ENCODE data around the gene PPP1R1B. TPM values are rescaled to one million over a fixed set of nuclear protein-coding genes. Genes with fewer than 3 reads are reported as not detected.

The PPP1R1B gene
- total RNA-seq, 1 donor from 2014 or later, result 0.55 TPM

GRCh38 chr17:39662551-39663339 lies 36.0 kb downstream of the PPP1R1B start:
- intact Hi-C loops (cut with micrococcal nuclease), result no loop called here
- DNase-seq (peak; percentile 58), ATAC-seq (no peak)

- intact Hi-C loops (cut with micrococcal nuclease), result no loop called here
- ATAC-seq (no peak), DNase-seq (no peak)
These were observed 36.6 kb downstream of the PPP1R1B start for GRCh38 chr17:39663340-39663687.

GRCh38 chr17:39663688-39664580 lies 37.2 kb downstream of the PPP1R1B start:
- ATAC-seq, result peak; percentile 9
- DNase-seq, result peak; percentile 76
- intact Hi-C loops (cut with micrococcal nuclease), result no loop called here

GRCh38 chr17:39664581-39665561 lies 38.1 kb downstream of the PPP1R1B start, which contains the start of gene TCAP:
Gene TCAP, plus strand, starts transcription at chr17:39665349. Its CDS starts 11 bp downstream, at chr17:39665360.
- peak; percentile 82 for DNase-seq
- intact Hi-C loops (cut with micrococcal nuclease), result no loop called here
- peak; percentile 58 for ATAC-seq

GRCh38 chr17:39665642-39666224 lies 39.0 kb downstream of the PPP1R1B start:
- DNase-seq (peak; percentile 62), ATAC-seq (peak; percentile 1)
- intact Hi-C loops (cut with micrococcal nuclease), result no loop called here

GRCh38 chr17:39666231-39666600 lies 39.5 kb downstream of the PPP1R1B start:
- no peak for ATAC-seq
- no peak for DNase-seq
- intact Hi-C loops (cut with micrococcal nuclease), result no loop called here

- intact Hi-C loops (cut with micrococcal nuclease), result no loop called here
- DNase-seq, result peak; percentile 88
- ATAC-seq, result peak; percentile 48
These were observed 40.0 kb downstream of the PPP1R1B start for GRCh38 chr17:39666601-39667261.

- DNase-seq, result peak; percentile 79
- peak; percentile 14 for ATAC-seq
- intact Hi-C loops (cut with micrococcal nuclease), result no loop called here
These were observed 40.7 kb downstream of the PPP1R1B start for GRCh38 chr17:39667262-39667944.

GRCh38 chr17:39667945-39668924 lies 41.5 kb downstream of the PPP1R1B start, which contains the start of gene PNMT:
Gene PNMT, plus strand, starts transcription at chr17:39668453. Its CDS starts 23 bp downstream, at chr17:39668476.
- intact Hi-C loops (cut with micrococcal nuclease), result no loop called here
- ATAC-seq, result peak; percentile 3
- DNase-seq, result peak; percentile 90

GRCh38 chr17:39669897-39670735 lies 43.4 kb downstream of the PPP1R1B start:
- no peak for DNase-seq
- intact Hi-C loops (cut with micrococcal nuclease), result no loop called here
- no peak for ATAC-seq

GRCh38 chr17:39670746-39671145 lies 44.0 kb downstream of the PPP1R1B start:
- ATAC-seq (no peak), DNase-seq (no peak)
- intact Hi-C loops (cut with micrococcal nuclease), result no loop called here

- DNase-seq (peak; percentile 89), ATAC-seq (peak; percentile 29)
- intact Hi-C loops (cut with micrococcal nuclease), result no loop called here
These were observed 45.1 kb downstream of the PPP1R1B start for GRCh38 chr17:39671651-39672521.

GRCh38 chr17:39672522-39673334 lies 46.0 kb downstream of the PPP1R1B start:
- DNase-seq (peak; percentile 23), ATAC-seq (no peak)
- intact Hi-C loops (cut with micrococcal nuclease), result no loop called here
